ENCODE data around the gene RNF39. TPM values are rescaled to one million over a fixed set of nuclear protein-coding genes. Genes with fewer than 3 reads are reported as not detected.

The RNF39 gene
- total RNA-seq, 4 donors from 2014 or later, result 0.36 to 1.7 (median 0.71) TPM

GRCh38 chr6:30112402-30112994 lies 36.9 kb upstream of the RNF39 start:
- ATAC-seq (ENCODE audit: low FRiP score) (no peak), DNase-seq (ENCODE audit: low spot score) (no peak)
- no peak for TF ChIP-seq CTCF (IDR thresholded peaks at IDR 0.05)

DNA sequence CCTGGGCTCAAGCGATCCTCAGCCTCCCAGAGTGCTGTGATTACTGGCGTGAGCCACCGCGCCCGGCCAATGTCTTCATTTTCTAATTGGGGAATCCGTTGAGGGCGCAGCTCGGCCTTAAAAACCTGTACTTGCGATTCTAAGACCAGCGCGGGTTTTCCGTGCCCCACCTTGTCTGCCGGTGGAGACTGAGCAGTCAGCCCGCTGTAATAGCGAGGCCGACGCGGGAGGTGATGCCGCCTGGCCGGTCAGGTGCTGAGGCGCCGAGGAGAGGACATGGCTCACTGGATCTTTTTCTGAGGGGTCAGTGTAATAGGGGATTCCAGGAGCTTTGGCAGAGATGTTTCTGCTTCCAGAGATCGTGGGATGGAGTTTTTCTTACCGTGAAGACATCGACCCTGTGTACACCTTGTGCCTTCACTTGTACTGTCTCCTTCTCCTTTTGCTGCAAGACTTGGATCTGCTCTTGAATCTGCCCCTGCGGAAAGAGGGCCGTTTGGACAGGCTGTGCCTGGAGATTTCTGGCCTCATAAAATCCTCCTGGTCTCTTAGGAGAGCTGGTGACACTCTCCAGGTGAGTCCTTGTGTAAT lies 35.8 kb upstream of the RNF39 start:
- ATAC-seq (ENCODE audit: low FRiP score) (no peak), DNase-seq (ENCODE audit: low spot score) (no peak)
- no peak for TF ChIP-seq CTCF (IDR thresholded peaks at IDR 0.05)

DNA sequence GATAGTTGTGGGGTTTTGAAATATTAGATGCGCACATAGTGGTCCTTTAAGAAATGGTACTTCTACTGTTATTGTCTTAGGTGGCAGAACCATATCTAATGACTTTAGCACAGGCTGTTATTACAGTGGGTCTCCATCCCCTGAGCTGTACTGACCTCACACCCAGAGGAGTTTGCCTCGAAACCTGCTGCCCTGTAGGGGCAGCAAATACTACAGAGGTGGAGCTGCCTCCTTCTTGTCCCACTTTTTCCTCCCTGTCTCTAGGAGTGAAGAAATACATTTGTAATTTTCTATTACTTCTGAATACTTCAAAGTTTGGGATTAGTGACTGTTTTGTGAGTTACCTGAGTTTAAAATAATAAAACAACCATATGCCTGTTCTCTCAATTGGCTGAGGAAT lies 29.1 kb upstream of the RNF39 start:
- DNase-seq (ENCODE audit: low spot score) (no peak), ATAC-seq (ENCODE audit: low FRiP score) (no peak)
- TF ChIP-seq CTCF (IDR thresholded peaks at IDR 0.05), result no peak

- ATAC-seq (ENCODE audit: low FRiP score), result no peak
- DNase-seq (ENCODE audit: low spot score), result no peak
- no peak for TF ChIP-seq CTCF (IDR thresholded peaks at IDR 0.05)
Observed at GRCh38 chr6:30103872-30104179, 28.3 kb upstream of the RNF39 start.

DNA sequence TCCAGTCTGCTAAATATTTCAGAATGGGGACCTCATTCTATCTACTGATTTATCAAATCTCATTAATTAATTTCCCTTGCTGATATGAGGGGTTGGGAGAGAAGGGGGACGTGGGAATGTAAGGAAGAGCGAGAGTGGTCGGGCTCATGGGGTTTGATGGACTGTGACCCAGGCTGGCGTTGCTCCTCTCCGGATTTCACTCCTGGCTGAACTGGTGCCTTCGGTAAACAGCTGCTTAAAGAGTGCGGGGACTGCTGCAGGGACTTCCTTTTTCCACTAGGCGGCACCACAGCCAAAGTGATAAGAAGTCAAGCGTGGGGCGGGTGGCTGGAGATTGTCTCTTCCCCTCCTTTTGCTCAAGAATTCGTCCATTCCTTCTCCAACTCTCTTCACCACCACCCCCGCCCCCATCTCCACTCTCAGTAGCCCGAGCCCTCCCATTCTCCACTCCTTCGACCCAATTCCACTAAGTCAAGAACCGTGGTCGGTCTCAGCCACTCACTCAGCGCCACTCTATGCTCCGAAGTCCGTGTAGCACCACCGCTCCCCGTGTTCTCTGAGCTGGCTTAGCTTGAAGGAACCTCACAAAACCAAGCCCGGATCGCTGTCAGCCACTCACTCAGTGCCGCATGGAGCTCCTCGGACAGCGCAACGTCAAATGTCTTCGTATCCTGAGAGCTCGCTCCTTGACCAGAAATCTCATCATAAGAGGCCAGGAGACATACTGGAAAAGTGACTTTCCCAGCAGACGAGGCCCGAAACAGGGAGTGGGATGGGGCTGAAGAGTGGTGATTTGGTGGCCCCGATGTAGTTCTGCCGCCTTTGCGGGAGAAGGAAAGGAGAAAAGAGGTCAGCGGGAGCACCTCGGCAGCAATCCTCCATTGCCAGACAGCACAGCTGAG lies 27.7 kb upstream of the RNF39 start:
- ATAC-seq (ENCODE audit: low FRiP score), result peak; percentile 74
- peak in 2 of 3 donors; percentile 22 to 81 for TF ChIP-seq CTCF (IDR thresholded peaks at IDR 0.05)
- DNase-seq (ENCODE audit: low spot score), result peak; percentile 78

DNA sequence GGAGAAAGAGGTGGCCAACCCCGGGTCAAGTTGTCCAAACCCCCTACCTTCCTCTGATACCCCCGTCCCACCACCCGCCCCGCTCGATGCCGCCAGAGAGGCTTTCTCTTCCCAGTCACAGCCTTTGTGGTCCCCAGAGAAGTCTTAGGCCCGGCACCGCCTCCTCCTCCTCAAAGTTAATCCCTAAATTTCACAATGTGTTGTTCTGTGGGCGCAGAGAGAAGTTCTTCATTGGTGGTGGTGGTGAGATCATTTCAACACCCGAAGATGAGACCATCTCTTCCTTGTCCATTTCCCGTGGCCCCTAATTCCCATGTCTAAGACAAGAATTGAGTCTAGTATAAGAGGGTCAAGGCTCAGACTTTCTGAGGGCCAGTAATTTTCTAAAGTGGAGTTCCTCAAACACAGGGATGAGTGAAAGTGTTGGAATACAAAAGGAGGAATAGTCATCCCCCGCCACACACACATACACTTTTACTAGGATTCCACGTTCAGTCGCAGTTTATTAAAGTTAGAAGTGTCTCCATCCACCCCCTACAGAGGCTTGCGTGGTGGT lies 26.9 kb upstream of the RNF39 start:
- no peak for DNase-seq (ENCODE audit: low spot score)

More for the DNA sequence above, 26.9 kb upstream of the RNF39 start:
- no peak for TF ChIP-seq CTCF (IDR thresholded peaks at IDR 0.05)
- ATAC-seq (ENCODE audit: low FRiP score), result peak; percentile 33
